Measurements from ENCODE around the gene CAPNS2. TPM values are rescaled to one million over a fixed set of nuclear protein-coding genes. Genes with fewer than 3 reads are reported as not detected.
"Not testable (repeated sequence)": the region's sequence is repeated elsewhere in the genome, so short reads cannot be mapped to it uniquely, and the experiment has no call there.

CAPNS2 gene
- total RNA-seq, 2 experiments from 2014 or later = not detected

DNA sequence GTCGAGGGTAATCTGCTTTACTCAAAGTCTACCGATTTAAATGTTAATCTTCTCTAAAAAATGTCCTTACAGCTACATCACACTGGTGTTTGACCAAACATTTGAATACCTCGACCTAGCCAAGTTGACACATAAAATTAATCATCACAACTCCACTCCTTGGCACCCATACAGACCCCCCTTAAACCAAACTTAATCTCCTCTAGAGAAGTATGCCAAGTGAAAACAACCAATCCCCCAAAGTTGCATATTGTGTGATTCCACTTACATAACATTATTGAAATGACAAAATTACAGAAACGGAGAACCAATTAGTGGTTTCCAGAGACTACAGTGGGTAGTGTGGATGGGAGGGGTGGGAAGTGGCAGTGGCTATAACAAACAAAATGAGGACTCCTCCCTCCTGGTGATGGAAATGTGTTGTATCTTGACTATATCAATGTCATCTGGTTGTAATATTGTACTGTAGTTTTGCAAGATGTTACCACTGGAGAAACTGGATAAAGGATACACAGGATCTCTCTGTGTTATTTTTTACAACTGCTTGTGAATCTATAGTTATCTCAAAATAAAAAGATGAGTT lies 39.4 kb downstream of the CAPNS2 start:
- Mint-ChIP-seq H3K4me1 (ENCODE audit: low read depth) (no peaks in the 10 kb centered on the region), H3K27me3 (no peaks in the 10 kb centered on the region), H3K27ac (no peak overlapping the region), H3K4me3 (no peak overlapping the region), H3K9me3 (no peaks in the 10 kb centered on the region), H3K36me3 (ENCODE audit: low read depth) (no peaks in the 10 kb centered on the region)
- TF ChIP-seq, protein P1, sequence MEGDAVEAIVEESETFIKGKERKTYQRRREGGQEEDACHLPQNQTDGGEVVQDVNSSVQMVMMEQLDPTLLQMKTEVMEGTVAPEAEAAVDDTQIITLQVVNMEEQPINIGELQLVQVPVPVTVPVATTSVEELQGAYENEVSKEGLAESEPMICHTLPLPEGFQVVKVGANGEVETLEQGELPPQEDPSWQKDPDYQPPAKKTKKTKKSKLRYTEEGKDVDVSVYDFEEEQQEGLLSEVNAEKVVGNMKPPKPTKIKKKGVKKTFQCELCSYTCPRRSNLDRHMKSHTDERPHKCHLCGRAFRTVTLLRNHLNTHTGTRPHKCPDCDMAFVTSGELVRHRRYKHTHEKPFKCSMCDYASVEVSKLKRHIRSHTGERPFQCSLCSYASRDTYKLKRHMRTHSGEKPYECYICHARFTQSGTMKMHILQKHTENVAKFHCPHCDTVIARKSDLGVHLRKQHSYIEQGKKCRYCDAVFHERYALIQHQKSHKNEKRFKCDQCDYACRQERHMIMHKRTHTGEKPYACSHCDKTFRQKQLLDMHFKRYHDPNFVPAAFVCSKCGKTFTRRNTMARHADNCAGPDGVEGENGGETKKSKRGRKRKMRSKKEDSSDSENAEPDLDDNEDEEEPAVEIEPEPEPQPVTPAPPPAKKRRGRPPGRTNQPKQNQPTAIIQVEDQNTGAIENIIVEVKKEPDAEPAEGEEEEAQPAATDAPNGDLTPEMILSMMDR (IDR thresholded peaks at IDR 0.05) = no peak
- CTCF ChIA-PET = no interaction called here
- Histone ChIP-seq H3K9me3 (ENCODE audit: control insufficient read depth in 1 of 2, insufficient read depth in 1 of 2, low read length in 2 of 2) (no peaks in the 10 kb centered on the region), H3K36me3 (ENCODE audit: insufficient read depth, low read length) (no peaks in the 10 kb centered on the region), H3K4me1 (ENCODE audit: insufficient read depth, low read length) (no peaks in the 10 kb centered on the region), H3K27ac (ENCODE audit: low read depth in 1 of 2, low read length in 2 of 2) (no peak overlapping the region), H3K27me3 (ENCODE audit: control insufficient read depth in 1 of 2, insufficient read depth in 2 of 2, low read length in 2 of 2) (no peaks in the 10 kb centered on the region), H3K4me3 (ENCODE audit: low read length) (no peak overlapping the region)
- intact Hi-C loops (cut with DNase I, micrococcal nuclease) = no loop called here
- DNase-seq (no peak), ATAC-seq (ENCODE audit: poor library complexity) (no peak)
- POLR2A ChIA-PET = no interaction called here

DNA sequence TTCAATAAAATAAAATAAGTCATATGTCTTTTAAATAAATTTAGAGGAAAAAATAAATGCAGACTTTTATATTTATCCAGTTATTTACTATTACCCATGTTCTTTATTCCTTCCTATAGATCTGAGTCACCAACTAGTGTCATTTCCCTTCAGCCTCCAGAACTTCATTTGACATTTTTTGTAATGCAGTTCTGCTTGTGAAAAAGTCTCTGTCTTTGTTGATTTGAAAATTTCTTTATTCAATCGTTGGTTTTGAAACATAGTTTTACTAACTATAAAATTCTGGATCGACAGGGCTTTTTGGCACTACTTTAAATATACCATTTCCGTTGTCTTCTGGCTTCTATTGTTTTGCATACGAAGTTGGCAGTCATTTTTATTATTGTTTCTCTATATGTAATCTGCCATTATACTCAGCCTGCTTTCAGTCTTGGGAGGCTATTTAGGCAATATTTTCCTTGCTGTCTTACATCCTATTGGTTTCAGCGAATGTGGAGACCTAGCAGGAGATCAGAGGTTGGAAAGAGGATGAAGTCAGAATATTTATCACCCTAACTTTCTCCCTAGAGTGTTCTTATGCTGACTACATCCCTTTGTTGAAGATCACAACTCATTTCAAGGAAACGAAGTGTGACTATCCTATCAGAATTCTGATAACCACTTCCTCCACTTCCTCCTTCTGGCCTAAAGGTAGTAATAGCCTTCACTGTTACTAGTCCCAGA lies 47.3 kb downstream of the CAPNS2 start:
- ChIA-PET POLR2A (no interaction called here), CTCF (no interaction called here)
- no peak overlapping the region for H3K27ac Mint-ChIP-seq
- peaks cover 20% of the 10 kb centered on the region for H3K27me3 Mint-ChIP-seq
- Histone ChIP-seq H3K27me3 (ENCODE audit: control insufficient read depth in 1 of 2, insufficient read depth in 2 of 2, low read length in 2 of 2) (peaks cover 4 to 5% of the 10 kb centered on the region in 2 experiments), H3K4me3 (ENCODE audit: low read length) (no peak overlapping the region), H3K9me3 (ENCODE audit: control insufficient read depth in 1 of 2, insufficient read depth in 1 of 2, low read length in 2 of 2) (peaks cover 0 to 5% of the 10 kb centered on the region in 2 experiments), H3K4me1 (ENCODE audit: insufficient read depth, low read length) (no peaks in the 10 kb centered on the region), H3K27ac (ENCODE audit: low read depth in 1 of 2, low read length in 2 of 2) (no peak overlapping the region), H3K36me3 (ENCODE audit: insufficient read depth, low read length) (no peaks in the 10 kb centered on the region)
- no peak for DNase-seq
- intact Hi-C loops (cut with DNase I, micrococcal nuclease) = no loop called here
- H3K36me3 Mint-ChIP-seq (ENCODE audit: low read depth) = no peaks in the 10 kb centered on the region
- ATAC-seq (ENCODE audit: poor library complexity) = no peak
- H3K9me3 Mint-ChIP-seq = no peaks in the 10 kb centered on the region
- no peak overlapping the region for H3K4me3 Mint-ChIP-seq
- TF ChIP-seq, protein P1 (IDR thresholded peaks at IDR 0.05) = no peak
- H3K4me1 Mint-ChIP-seq (ENCODE audit: low read depth) = no peaks in the 10 kb centered on the region

GRCh38 chr16:55615071-55615470 lies 48.6 kb downstream of the CAPNS2 start:
- peaks cover 26% of the 10 kb centered on the region for H3K27me3 Mint-ChIP-seq
- POLR2A ChIA-PET = no interaction called here
- Histone ChIP-seq H3K9me3 (ENCODE audit: control insufficient read depth in 1 of 2, insufficient read depth in 1 of 2, low read length in 2 of 2) (peaks cover 0 to 5% of the 10 kb centered on the region in 2 experiments), H3K27me3 (ENCODE audit: control insufficient read depth in 1 of 2, insufficient read depth in 2 of 2, low read length in 2 of 2) (peaks cover 4 to 5% of the 10 kb centered on the region in 2 experiments), H3K36me3 (ENCODE audit: insufficient read depth, low read length) (no peaks in the 10 kb centered on the region), H3K27ac (ENCODE audit: low read depth in 1 of 2, low read length in 2 of 2) (no peak overlapping the region), H3K4me1 (ENCODE audit: insufficient read depth, low read length) (no peaks in the 10 kb centered on the region), H3K4me3 (ENCODE audit: low read length) (no peak overlapping the region)
- no peaks in the 10 kb centered on the region for H3K36me3 Mint-ChIP-seq (ENCODE audit: low read depth)
- TF ChIP-seq, protein P1 (IDR thresholded peaks at IDR 0.05) = no peak
- CTCF ChIA-PET = no interaction called here
- intact Hi-C loops (cut with DNase I, micrococcal nuclease) = no loop called here
- DNase-seq (no peak), ATAC-seq (ENCODE audit: poor library complexity) (no peak)
- no peak overlapping the region for H3K27ac Mint-ChIP-seq
- H3K9me3 Mint-ChIP-seq = no peaks in the 10 kb centered on the region
- H3K4me1 Mint-ChIP-seq (ENCODE audit: low read depth) = no peaks in the 10 kb centered on the region
- H3K4me3 Mint-ChIP-seq = no peak overlapping the region

- POLR2A ChIA-PET; H3K36me3 ChIP-seq (ENCODE audit: insufficient read depth, low read length); CTCF ChIA-PET; H3K9me3 Mint-ChIP-seq; DNase-seq; H3K4me3 Mint-ChIP-seq; H3K4me1 Mint-ChIP-seq (ENCODE audit: low read depth); H3K27me3 ChIP-seq (ENCODE audit: control insufficient read depth in 1 of 2, insufficient read depth in 2 of 2, low read length in 2 of 2); ATAC-seq (ENCODE audit: poor library complexity); H3K9me3 ChIP-seq (ENCODE audit: control insufficient read depth in 1 of 2, insufficient read depth in 1 of 2, low read length in 2 of 2); H3K4me3 ChIP-seq (ENCODE audit: low read length); H3K36me3 Mint-ChIP-seq (ENCODE audit: low read depth); H3K4me1 ChIP-seq (ENCODE audit: insufficient read depth, low read length); intact Hi-C loops (cut with DNase I, micrococcal nuclease); H3K27ac Mint-ChIP-seq; H3K27ac ChIP-seq (ENCODE audit: low read depth in 1 of 2, low read length in 2 of 2): not testable (repeated sequence)
- H3K27me3 Mint-ChIP-seq = peaks cover 26% of the 10 kb centered on the region
Observed at GRCh38 chr16:55615670-55616069, 49.2 kb downstream of the CAPNS2 start.
